Endothelial cell of umbilical vein (primary cell): ENCODE measurements around the gene PTPRF. TPM values are rescaled to one million over a fixed set of nuclear protein-coding genes. Genes with fewer than 3 reads are reported as not detected.

Source experiments
- BruUV-seq: library from RNA; stranded (reverse); fragments of 400-500 nt; replicated peaks from 2 replicates; lab custom pipeline; 2021; lab: Mats Ljungman, UMichigan
- CTCF ChIA-PET: fragments of 300-600, 350-600 bp; sonication (Branson Sonifier 250); formaldehyde crosslinking; loops from one replicate; lab custom pipeline; 2021; ENCODE audit warnings: antibody characterized with exemption, inconsistent platforms; lab: Charles Lee
- POLR2A ChIA-PET: fragments of 300-600, 350-600 bp; sonication (Branson Sonifier 250); formaldehyde crosslinking; loops from one replicate; lab custom pipeline; 2021; ENCODE audit warnings: antibody characterized with exemption, inconsistent platforms; lab: Charles Lee
- DNase-seq: peaks from one replicate; pipeline ENCODE4 v3.0.0-alpha.2; 2011; ENCODE audit warnings: low read depth, low spot score
- FAIRE-seq: peaks from 2 replicates; lab custom pipeline; 2011; peaks lifted over from hg19 to GRCh38; lab: Jason Lieb, UNC
- H2AFZ ChIP-seq: 2 replicates; pipeline ENCODE4 v1.6.0; 2012; ENCODE audit warnings: low read depth, low read length, control low read depth, inconsistent platforms
- H3K27ac ChIP-seq: 2 replicates; pipeline ENCODE4 v1.5.1; 2011; ENCODE audit warnings: low read depth, mild to moderate bottlenecking, control low read depth, low read length, moderate library complexity; ENCODE audit not compliant: insufficient read depth
- H3K27me3 ChIP-seq, 2 experiments: 2 replicates each; pipeline versions ENCODE4 v1.6.0 to v1.6.1; 2011; ENCODE audit warnings: low read length in 2 of 2, mixed read lengths in 1 of 2; ENCODE audit not compliant: control insufficient read depth in 2 of 2, insufficient read depth in 2 of 2
- H3K36me3 ChIP-seq, 2 experiments: 2 replicates in 1 of 2; 3 replicates in 1 of 2; pipeline ENCODE4 v1.5.1; 2011; ENCODE audit warnings: low read length in 2 of 2, mild to moderate bottlenecking in 1 of 2, moderate library complexity in 1 of 2; ENCODE audit not compliant: control insufficient read depth in 2 of 2, insufficient read depth in 2 of 2; ENCODE audit errors: extremely low read depth in 1 of 2
- H3K4me1 ChIP-seq: 3 replicates; pipeline ENCODE4 v1.5.1; 2011; ENCODE audit warnings: mild to moderate bottlenecking, low read length; ENCODE audit not compliant: control insufficient read depth, insufficient read depth; ENCODE audit errors: extremely low read depth
- H3K4me2 ChIP-seq: 2 replicates; pipeline ENCODE4 v1.6.1; 2011; ENCODE audit warnings: low read length, control low read depth, mixed read lengths; ENCODE audit not compliant: insufficient read depth
- H3K4me3 ChIP-seq, 3 experiments: fragments of 200-600 bp in 1 of 3; sonication (generic), shearing (Covaris generic) in 1 of 3; replicated peaks in 1 of 3; 2 replicates each; pipeline ENCODE4 v1.5.1; 2011 to 2016; ENCODE audit warnings: control low read depth in 3 of 3, low read length in 3 of 3, mild to moderate bottlenecking in 2 of 3, inconsistent platforms in 1 of 3, low read depth in 1 of 3, moderate library complexity in 1 of 3; ENCODE audit not compliant: insufficient read depth in 1 of 3
- H3K79me2 ChIP-seq: 2 replicates; pipeline ENCODE4 v1.6.0; 2012; ENCODE audit warnings: low read length, inconsistent platforms; ENCODE audit not compliant: control insufficient read depth, insufficient read depth
- H3K9ac ChIP-seq: replicated peaks from 2 replicates; pipeline ENCODE3; 2011; ENCODE audit warnings: low read length, control low read depth; ENCODE audit not compliant: insufficient read depth; ENCODE audit errors: extremely low read depth
- H3K9me1 ChIP-seq: replicated peaks from 3 replicates; pipeline ENCODE4 v1.6.0; 2011; ENCODE audit warnings: mild to moderate bottlenecking, low read length; ENCODE audit not compliant: control insufficient read depth, insufficient read depth; ENCODE audit errors: extremely low read depth
- H3K9me3 ChIP-seq: replicated peaks from 2 replicates; pipeline ENCODE4 v1.5.1; 2012; ENCODE audit warnings: low read length, inconsistent platforms; ENCODE audit not compliant: control insufficient read depth, insufficient read depth
- H4K20me1 ChIP-seq: replicated peaks from 2 replicates; pipeline ENCODE3; 2011; ENCODE audit warnings: mild to moderate bottlenecking, low read length; ENCODE audit not compliant: control insufficient read depth, insufficient read depth; ENCODE audit errors: extremely low read depth
- CTCF ChIP-seq, 2 donors: IDR thresholded peaks; 1 replicate in 1 of 2; 2 replicates in 1 of 2; pipeline ENCODE4 v1.5.1; 2011; ENCODE audit warnings: low read length in 2 of 2, mild to moderate bottlenecking in 2 of 2, moderate library complexity in 2 of 2, control low read depth in 1 of 2, inconsistent platforms in 1 of 2, low read depth in 1 of 2; ENCODE audit not compliant: insufficient read depth in 1 of 2; ENCODE audit errors: extremely low read depth in 1 of 2
- EZH2 ChIP-seq: IDR thresholded peaks from 2 replicates; pipeline ENCODE4 v1.6.1; 2012; ENCODE audit warnings: borderline replicate concordance, low read depth, mild to moderate bottlenecking, moderate library complexity, low read length, inconsistent platforms; ENCODE audit not compliant: severe bottlenecking
- FOS ChIP-seq: IDR thresholded peaks from 2 replicates; pipeline ENCODE4 v1.6.1; 2011; ENCODE audit warnings: mild to moderate bottlenecking, low read length, moderate library complexity, borderline replicate concordance; ENCODE audit not compliant: insufficient read depth
- JUN ChIP-seq: IDR thresholded peaks from 2 replicates; pipeline ENCODE4 v1.6.1; 2011; ENCODE audit warnings: borderline replicate concordance, low read depth; ENCODE audit not compliant: insufficient read length, insufficient read depth
- MAX ChIP-seq: IDR thresholded peaks from 2 replicates; pipeline ENCODE4 v1.6.1; 2011; ENCODE audit not compliant: insufficient read depth, insufficient read length
- MYC ChIP-seq: IDR thresholded peaks from one replicate; pipeline ENCODE4 v1.6.1; 2011; ENCODE audit warnings: mild to moderate bottlenecking, low read depth, low read length
- POLR2A ChIP-seq: IDR thresholded peaks from 2 replicates; pipeline ENCODE4 v1.6.1; 2012; ENCODE audit warnings: low read depth, mild to moderate bottlenecking, control low read depth, low read length
- POLR2AphosphoS5 ChIP-seq: IDR thresholded peaks from 2 replicates; pipeline ENCODE4 v1.6.1; 2012; ENCODE audit warnings: low read depth, mild to moderate bottlenecking, control low read depth, low read length, moderate library complexity; ENCODE audit not compliant: insufficient read depth
- dilution Hi-C: fragments of 300-500 bp; cut with MboI; formaldehyde crosslinking; loops from one replicate; pipeline ENCODE4 v1.15.0; 2019; ENCODE audit warnings: low sequenced_read_pairs; ENCODE audit not compliant: extremely low pct_ligation_motif_present
- intact Hi-C: fragments of 100-400 bp; cut with micrococcal nuclease; formaldehyde crosslinking; loops from one replicate; pipeline ENCODE4 v1.10.0; 2022
- polyA plus RNA-seq, 4 experiments: library from polyadenylated mRNA; depleted of rRNA in 3 of 4; stranded (reverse) in 3 of 4; unstranded in 1 of 4; fragments of >200 nt; gene quantifications; 2 replicates each; pipeline versions ENCODE4 v1.2.1 to v1.2.3, GENCODE V29; 2011 to 2012; ENCODE audit warnings: missing spikeins in 1 of 4
- total RNA-seq: library from RNA; stranded (reverse); gene quantifications from 2 replicates; pipeline ENCODE4 v1.2.3, GENCODE V29; 2021

The PTPRF gene
- total and polyA plus RNA-seq, 2 donors (not counting 3 experiments of a cell fraction or from before 2014, with no cell fraction given): 217 to 338 TPM

- no peak for TF ChIP-seq POLR2AphosphoS5
- TF ChIP-seq CTCF (IDR thresholded peaks at IDR 0.05; ENCODE audit: extremely low read depth in 1 of 2, insufficient read depth in 1 of 2, low read depth in 1 of 2, low read length in 2 of 2): no peak
- TF ChIP-seq MYC: no peak
- no peak for TF ChIP-seq MAX
- TF ChIP-seq JUN: no peak
- no peak for TF ChIP-seq EZH2
- TF ChIP-seq POLR2A: no peak
- no peak for TF ChIP-seq FOS
- intact Hi-C loops (no loop called here), dilution Hi-C loops (no loop called here)
- DNase-seq (no peak), FAIRE-seq (no peak)
- H2AFZ ChIP-seq: no peak overlapping the region
- H3K4me2 ChIP-seq: no peak overlapping the region
- H3K27ac ChIP-seq: no peak overlapping the region
- H3K36me3 ChIP-seq: peaks cover 18 to 60% of the 10 kb centered on the region in 2 experiments
- no peak overlapping the region for H3K9ac ChIP-seq
- CTCF ChIA-PET: no interaction called here
- H3K27me3 ChIP-seq: no peaks in the 10 kb centered on the region
- H3K4me3 ChIP-seq: no peak overlapping the region
- H3K9me3 ChIP-seq: no peaks in the 10 kb centered on the region
- H3K4me1 ChIP-seq: no peaks in the 10 kb centered on the region
- no peaks in the 10 kb centered on the region for H3K9me1 ChIP-seq
- BruUV-seq: no TSS peak
- H3K79me2 ChIP-seq: no peaks in the 10 kb centered on the region
- H4K20me1 ChIP-seq: no peaks in the 10 kb centered on the region
- POLR2A ChIA-PET: no interaction called here
These were observed 91.2 kb downstream of the PTPRF start for GRCh38 chr1:43621861-43622260.
